HG03159 (cell line): ENCODE data around the gene TCEANC2.

Experiments
- ATAC-seq: cut with Tn5 transposase; IDR thresholded peaks from one replicate; pipeline ENCODE4 v1.9.1; 2021; ENCODE audit warnings: mild to moderate bottlenecking, moderate library complexity; ENCODE audit not compliant: unreplicated experiment

TCEANC2 gene

GRCh38 chr1:54134295-54134694 is 80.9 kb downstream of the TCEANC2 start:
- ATAC-seq = no peak

GRCh38 chr1:54135436-54136120 is 82.2 kb downstream of the TCEANC2 start:
- no peak for ATAC-seq

DNA sequence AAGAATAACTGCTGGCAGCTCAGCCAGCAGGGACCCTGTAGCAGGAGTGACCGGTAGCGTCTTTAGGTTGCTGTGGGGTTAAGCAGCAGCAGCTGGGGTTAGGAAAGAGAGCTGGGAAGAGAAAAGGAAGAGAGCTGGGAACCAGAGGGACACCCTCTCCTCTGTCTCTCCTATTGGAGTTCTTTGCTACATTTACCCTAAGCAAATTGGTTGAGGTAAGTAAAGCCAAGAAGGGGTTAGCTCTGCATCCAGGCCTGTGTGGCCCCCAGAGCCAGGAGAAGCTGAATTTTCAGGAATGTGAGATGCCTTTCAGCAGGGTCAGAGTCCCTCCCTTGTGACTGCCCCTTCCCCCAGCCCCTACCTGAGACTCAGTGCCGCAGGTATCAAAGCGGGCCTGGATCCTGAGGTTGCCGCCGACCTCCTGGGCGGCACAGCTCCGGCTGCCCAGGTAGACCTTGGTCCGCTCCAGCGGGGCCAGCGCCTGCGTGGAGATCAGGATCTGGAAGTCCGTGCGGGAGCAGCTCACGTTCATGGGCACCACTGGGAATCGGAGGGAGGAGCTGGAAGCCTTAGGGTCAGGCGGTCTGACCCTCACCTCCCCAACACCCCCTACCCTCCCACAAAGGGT is 83.0 kb downstream of the TCEANC2 start:
- ATAC-seq = no peak

- no peak for ATAC-seq
These were observed 83.6 kb downstream of the TCEANC2 start for GRCh38 chr1:54136963-54137533.

DNA sequence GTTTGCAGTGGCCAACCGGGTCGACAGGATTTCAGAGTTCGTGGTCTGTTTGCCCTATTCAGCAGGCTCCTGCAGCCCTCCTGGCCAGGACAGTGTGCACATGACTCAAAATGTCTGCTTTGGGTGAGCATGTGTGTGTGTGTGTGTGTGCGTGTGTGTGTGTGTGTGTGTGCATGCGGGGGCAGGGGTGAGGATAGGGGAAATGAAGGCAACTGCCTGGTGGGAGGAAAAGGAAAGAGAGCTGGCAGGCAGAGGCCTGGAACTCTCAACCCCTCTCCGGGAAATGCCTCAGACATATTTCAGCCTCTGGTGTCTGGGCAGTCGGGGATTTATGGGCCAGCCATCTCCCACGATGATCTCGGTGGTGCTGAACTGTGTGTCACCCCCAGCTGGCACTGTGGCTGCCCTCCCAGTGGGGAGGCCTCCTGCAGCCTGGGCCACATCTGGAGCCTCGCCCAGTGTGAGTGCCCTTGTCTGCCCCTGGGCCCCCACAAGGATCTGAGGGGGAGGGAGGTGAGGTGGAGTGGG is 84.2 kb downstream of the TCEANC2 start:
- ATAC-seq = no peak

DNA sequence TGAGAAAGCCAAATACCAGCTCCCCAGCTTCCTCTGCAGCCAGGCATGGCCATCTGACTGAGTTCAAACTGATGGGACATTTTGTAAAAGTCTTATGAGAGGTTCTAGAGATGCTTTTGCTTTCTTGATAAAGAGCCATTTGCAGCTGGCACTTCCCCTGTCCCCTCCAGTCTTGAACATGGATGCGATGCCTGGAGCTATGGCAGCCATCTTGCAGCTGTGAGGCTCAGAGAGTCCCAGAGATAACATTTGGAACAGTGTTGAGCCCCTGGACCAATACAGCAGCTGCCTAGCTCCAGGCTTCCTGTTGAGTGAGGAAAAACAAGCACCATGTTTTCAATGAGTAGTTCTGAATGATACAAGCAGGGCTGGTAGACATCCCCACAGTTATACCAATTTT is 85.6 kb downstream of the TCEANC2 start:
- ATAC-seq = no peak

DNA sequence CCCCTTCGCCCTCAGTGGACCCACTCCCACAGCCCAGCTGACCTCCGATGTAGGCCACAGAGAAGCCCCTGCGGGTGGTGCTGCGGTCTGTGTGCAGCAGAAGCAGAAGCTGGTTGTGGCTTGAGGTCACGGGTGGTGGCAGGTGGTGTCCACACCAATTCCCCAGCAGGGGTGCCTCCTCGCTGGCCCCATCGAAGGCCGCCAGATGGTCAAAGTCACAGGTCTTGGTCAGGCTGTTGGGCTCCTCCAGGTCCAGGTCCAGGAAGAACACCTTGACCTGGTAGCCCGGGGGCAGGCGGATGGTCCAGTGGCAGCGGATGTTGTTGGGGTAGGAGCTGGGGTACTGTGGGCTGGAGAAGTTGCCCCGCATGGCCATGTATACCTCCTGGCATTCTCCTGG is 86.3 kb downstream of the TCEANC2 start:
- no peak for ATAC-seq

- no peak for ATAC-seq
These were observed 88.9 kb downstream of the TCEANC2 start for GRCh38 chr1:54142146-54142900.

DNA sequence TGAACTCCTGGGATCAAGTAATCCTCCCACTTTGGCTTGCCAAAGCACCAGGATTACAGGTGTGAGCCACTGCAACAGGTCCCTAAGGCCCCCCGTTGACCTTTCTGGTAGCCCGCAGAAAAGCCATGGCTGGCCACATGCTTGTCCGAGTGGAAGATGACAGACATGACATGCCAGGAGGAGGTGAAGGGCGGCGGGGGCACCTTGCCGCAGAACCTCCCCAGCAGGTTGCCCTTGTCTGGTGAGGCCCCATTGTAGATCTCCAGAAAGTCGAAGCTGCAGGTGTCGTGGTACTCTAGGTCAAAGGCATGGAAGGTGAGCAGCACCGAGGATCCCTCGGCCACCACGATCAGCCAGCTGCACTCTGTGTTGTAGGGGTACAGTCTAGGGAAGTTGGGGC is 91.0 kb downstream of the TCEANC2 start:
- ATAC-seq = no peak

- no peak for ATAC-seq
These were observed 96.3 kb downstream of the TCEANC2 start for GRCh38 chr1:54149734-54150133.

- no peak for ATAC-seq
These were observed 97.6 kb downstream of the TCEANC2 start for GRCh38 chr1:54151013-54151412.

- no peak for ATAC-seq
These were observed 99.3 kb downstream of the TCEANC2 start, which contains the start of gene CDCP2 for GRCh38 chr1:54152696-54153095. Gene CDCP2, minus strand, starts transcription at chr1:54153000. Its CDS starts 78 bp downstream, at chr1:54152922.

DNA sequence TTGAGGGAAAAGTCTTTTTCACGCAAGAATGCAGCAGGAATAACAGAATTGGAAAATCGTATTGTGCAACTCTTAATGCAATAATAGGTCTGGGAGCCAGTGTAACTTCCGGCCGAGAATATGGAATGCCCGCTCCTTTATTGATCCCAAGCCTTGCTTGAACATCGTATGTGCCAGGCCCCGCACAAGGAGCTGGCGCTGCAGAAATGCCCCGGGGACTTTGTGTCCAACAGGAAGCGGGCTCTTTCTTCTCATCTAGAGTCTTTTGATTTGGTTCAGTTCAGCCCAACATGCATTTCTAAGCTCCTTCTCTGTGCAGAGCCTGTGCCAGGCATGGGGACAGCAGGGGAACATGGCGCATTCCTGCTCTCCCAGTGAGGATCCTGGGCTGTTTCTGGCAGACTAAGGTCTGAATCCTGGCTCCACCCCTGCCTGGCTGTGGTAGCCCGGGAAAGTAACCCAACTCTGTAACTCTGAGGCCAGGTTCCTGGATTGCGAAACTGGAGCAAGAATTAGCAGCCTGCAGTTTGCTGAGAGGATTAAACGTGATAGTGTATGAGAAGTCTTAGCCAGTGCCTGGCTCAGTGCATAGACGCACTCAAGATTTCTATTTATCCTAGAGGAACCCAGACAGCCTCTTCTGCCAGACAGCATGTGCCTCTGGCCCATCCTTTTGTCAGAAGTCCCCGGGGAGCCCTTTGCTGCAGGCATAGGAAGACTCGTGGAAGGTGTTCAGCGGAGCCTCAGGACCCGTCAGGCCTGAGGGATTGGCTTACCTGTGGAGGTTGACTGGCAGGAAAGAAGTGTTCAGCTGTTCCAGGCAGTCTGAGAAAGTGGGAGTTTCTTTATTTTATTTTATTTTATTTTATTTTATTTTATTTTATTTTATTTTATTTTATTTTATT is 100.4 kb downstream of the TCEANC2 start:
- ATAC-seq = no peak
